Breast epithelium (tissue), 4 donors: ENCODE data around the gene HEXD. TPM values are rescaled to one million over a fixed set of nuclear protein-coding genes. Genes with fewer than 3 reads are reported as not detected.

Source experiments
- DNase-seq, 2 donors: peaks; one replicate each; pipeline ENCODE4 v3.0.0-alpha.2; 2019; ENCODE audit warnings: low spot score in 2 of 2
- H3K27ac ChIP-seq, 2 donors: fragments of 200-600 bp; sonication (generic) in 1 of 2; one replicate each; pipeline ENCODE4 v1.5.1; 2016 to 2019; ENCODE audit warnings: mild to moderate bottlenecking in 1 of 2
- H3K27me3 ChIP-seq, 2 donors: fragments of 200-600 bp; sonication (generic) in 1 of 2; one replicate each; pipeline versions ENCODE4 v1.5.1 to v1.6.0; 2017 to 2019; ENCODE audit warnings: control low read depth in 1 of 2, mild to moderate bottlenecking in 1 of 2
- H3K36me3 ChIP-seq: fragments of 200-600 bp; one replicate; pipeline ENCODE4 v1.5.1; 2019
- H3K4me1 ChIP-seq, 2 donors: fragments of 200-600 bp; sonication (generic); one replicate each; pipeline ENCODE4 v1.5.1; 2016 to 2019; ENCODE audit warnings: control low read depth in 1 of 2
- H3K4me3 ChIP-seq, 3 donors: fragments of 200-600 bp; sonication (generic); 1 replicate in 2 of 3; 2 replicates in 1 of 3; pipeline ENCODE4 v1.5.1; 2016 to 2019; ENCODE audit warnings: mild to moderate bottlenecking in 3 of 3, moderate library complexity in 2 of 3
- H3K9me3 ChIP-seq, 2 donors: fragments of 200-600 bp; sonication (generic) in 1 of 2; one replicate each; pipeline ENCODE4 v1.5.1; 2016 to 2019; ENCODE audit warnings: control low read depth in 1 of 2
- POLR2A ChIP-seq: fragments of 450-650 bp; IDR thresholded peaks from one replicate; pipeline ENCODE4 v1.6.1; 2016; ENCODE audit warnings: antibody characterized with exemption, mild to moderate bottlenecking, moderate library complexity
- POLR2AphosphoS5 ChIP-seq, 3 donors: sonication (generic); formaldehyde crosslinking; IDR thresholded peaks; one replicate each; pipeline ENCODE4 v1.6.1; 2017; ENCODE audit warnings: antibody characterized with exemption in 3 of 3
- intact Hi-C: fragments of 100-400 bp; cut with DNase I; formaldehyde crosslinking; loops from one replicate; pipeline ENCODE4 v1.15.1; 2023; ENCODE audit warnings: low total_unique reads
- total RNA-seq, 3 donors: library from RNA; depleted of rRNA; stranded (reverse); fragments of >200 nt; gene quantifications; one replicate each; pipeline ENCODE4 v1.1.0, GENCODE V29; 2016
- TF ChIP-seq, protein P1 (sequence below), 3 donors: fragments of 450-650 bp; IDR thresholded peaks; one replicate each; pipeline ENCODE4 v1.5.1; 2016 to 2017; ENCODE audit warnings: antibody characterized with exemption in 3 of 3, mild to moderate bottlenecking in 3 of 3, moderate library complexity in 3 of 3

The HEXD gene
- total RNA-seq, 3 donors from 2014 or later = 48.2 to 157 (median 68.2) TPM

DNA sequence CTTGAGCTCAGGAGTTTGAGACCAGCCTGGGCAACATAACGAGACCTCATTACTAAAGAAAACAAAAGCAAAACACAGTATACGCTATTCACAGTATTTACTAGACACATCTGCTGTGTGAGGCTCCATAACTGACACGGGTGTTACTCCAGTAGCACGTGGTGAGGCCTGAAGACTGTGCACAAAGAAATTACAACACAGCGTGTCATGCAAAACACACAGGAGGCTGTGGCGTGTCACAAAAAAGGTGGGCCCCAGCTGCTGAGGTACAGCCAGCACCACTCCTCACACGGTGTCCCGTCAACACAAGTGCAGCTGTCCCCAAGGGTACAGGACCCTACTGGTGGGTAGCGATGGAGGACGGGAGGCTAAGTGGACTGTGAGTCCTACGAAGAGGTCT is 29.7 kb downstream of the HEXD start:
- TF ChIP-seq POLR2AphosphoS5 (IDR thresholded peaks at IDR 0.05) (no peak), POLR2A (no peak)
- TF ChIP-seq, protein P1, sequence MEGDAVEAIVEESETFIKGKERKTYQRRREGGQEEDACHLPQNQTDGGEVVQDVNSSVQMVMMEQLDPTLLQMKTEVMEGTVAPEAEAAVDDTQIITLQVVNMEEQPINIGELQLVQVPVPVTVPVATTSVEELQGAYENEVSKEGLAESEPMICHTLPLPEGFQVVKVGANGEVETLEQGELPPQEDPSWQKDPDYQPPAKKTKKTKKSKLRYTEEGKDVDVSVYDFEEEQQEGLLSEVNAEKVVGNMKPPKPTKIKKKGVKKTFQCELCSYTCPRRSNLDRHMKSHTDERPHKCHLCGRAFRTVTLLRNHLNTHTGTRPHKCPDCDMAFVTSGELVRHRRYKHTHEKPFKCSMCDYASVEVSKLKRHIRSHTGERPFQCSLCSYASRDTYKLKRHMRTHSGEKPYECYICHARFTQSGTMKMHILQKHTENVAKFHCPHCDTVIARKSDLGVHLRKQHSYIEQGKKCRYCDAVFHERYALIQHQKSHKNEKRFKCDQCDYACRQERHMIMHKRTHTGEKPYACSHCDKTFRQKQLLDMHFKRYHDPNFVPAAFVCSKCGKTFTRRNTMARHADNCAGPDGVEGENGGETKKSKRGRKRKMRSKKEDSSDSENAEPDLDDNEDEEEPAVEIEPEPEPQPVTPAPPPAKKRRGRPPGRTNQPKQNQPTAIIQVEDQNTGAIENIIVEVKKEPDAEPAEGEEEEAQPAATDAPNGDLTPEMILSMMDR (IDR thresholded peaks at IDR 0.05) = no peak
- Histone ChIP-seq H3K27ac (no peak overlapping the region), H3K4me1 (peaks cover 16 to 25% of the 10 kb centered on the region in 2 donors), H3K36me3 (no peaks in the 10 kb centered on the region), H3K9me3 (no peaks in the 10 kb centered on the region), H3K27me3 (no peaks in the 10 kb centered on the region), H3K4me3 (no peak overlapping the region)
- DNase-seq = no peak
- intact Hi-C loops = no loop called here

DNA sequence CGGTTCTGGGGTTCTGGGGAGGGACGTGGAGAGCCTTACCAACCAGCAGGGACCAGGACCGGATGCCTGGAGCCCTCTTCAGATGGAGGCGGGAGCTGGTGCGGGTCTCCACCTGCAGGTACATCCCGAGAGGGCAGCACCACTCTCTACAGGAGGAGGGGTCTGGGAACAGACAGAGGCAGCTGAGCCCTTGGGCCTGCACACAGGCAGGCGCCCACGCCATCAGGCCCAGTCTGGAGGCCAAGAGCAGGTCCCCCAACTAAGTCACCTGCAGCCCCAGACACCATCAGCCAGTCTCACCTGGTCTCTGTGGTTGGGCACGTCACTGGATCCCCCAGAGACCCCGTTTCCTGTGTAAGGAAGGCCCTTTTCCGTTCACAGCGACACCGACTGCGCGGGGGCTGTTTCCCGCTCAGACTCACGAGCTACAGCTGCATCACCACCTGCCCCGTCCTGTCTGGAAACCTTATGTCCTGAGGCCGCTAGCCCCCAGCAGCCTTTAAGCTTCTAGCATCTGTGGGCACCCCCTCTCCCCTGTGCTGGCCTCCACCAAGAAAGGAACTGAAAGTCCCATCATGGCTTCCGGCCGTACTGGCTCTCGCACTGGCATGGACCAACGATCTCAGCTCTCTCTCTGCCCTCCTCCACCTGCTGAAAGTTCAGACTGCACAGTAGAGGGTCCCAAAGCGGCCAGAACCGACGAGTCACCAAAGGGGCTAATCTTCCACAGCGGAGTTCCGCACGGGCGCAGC is 31.2 kb downstream of the HEXD start:
- Histone ChIP-seq H3K27ac (peak overlapping the region; percentile 87 to 91), H3K36me3 (no peaks in the 10 kb centered on the region), H3K9me3 (no peaks in the 10 kb centered on the region), H3K4me3 (peak overlapping the region; percentile 79 to 97 (median 82)), H3K4me1 (peaks cover 16 to 25% of the 10 kb centered on the region in 2 donors), H3K27me3 (no peaks in the 10 kb centered on the region)
- intact Hi-C loops = no loop called here
- TF ChIP-seq POLR2A (no peak), POLR2AphosphoS5 (IDR thresholded peaks at IDR 0.05) (peak in 1 of 3 donors; percentile 40)
- TF ChIP-seq, protein P1 (IDR thresholded peaks at IDR 0.05) = no peak
- DNase-seq = no peak

DNA sequence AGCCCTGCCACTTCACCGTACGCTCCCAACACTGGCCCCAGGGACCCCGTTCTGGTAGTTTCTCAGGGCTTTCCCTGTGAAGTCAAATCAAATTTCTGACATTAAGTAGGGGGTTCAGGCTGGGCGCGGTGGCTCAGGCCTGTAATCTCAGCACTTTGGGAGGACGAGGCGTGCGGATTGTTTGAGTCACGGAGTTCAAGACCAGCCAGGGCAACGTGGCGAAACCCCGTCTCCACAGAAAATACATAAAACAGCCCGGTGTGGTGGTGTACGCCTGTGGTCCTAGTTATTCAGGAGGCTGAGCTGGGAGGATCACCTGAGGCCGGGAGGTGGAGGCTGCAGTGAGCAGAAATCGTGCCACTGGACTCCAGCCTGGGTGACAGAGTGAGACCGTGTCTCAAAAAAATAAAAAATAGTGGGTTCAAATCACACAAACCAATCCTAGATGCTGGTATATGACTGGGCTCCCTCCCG is 31.8 kb downstream of the HEXD start:
- H3K36me3 ChIP-seq = no peaks in the 10 kb centered on the region
- H3K4me1 ChIP-seq = peaks cover 16 to 20% of the 10 kb centered on the region in 2 donors
- intact Hi-C loops = no loop called here
- TF ChIP-seq, protein P1 (IDR thresholded peaks at IDR 0.05) = no peak
- TF ChIP-seq POLR2A = no peak
- no peak for TF ChIP-seq POLR2AphosphoS5 (IDR thresholded peaks at IDR 0.05)
- peak overlapping the region; percentile 87 to 91 for H3K27ac ChIP-seq
- no peaks in the 10 kb centered on the region for H3K27me3 ChIP-seq
- H3K9me3 ChIP-seq = no peaks in the 10 kb centered on the region
- peak overlapping the region; percentile 79 to 97 (median 82) for H3K4me3 ChIP-seq
- DNase-seq = no peak

DNA sequence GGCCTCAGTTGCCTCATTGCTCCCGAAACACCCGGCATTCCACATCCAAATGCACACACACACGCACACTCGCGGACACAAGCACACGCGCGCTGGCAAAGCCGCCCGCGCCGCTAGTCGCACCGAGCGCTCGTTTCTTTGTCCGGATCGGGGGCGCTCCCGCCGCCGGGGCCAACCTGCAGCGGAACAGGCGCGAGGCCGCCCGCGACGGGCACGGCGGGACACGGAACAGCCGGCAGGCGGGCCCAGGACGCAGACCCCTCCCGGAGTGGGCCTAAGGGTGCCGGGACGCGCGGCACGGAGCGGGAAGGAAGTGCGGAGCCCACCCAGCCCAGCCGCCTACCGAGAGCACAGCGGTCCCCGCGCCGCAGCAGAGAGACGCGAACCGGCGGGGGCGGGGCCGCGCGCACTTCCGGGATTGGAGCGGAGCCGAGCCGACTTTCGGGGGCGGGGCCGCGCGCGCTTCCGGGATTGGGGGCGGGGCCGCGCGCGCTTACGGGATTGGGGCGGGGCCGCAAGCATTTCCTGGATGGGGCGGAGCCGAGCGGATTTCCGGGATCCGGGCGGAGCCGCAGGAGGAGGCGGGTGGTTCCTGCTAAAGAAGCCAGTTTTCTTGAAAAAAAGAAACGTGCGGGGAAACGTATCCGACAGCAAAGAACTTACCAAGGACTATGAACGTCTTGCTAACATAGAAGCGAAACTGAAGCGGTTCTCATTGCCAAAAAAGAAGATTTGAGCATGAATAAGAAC is 32.4 kb downstream of the HEXD start, which contains the start of gene CYBC1:
Gene CYBC1, minus strand, starts transcription at position 396 of the 750 bp plus-strand sequence. CDS start 1,498 bp downstream, outside the sequence.
- Histone ChIP-seq H3K36me3 (no peaks in the 10 kb centered on the region), H3K4me3 (peak within 1 kb of the TSS; percentile 79 to 97 (median 82)), H3K4me1 (peaks cover 14 to 16% of the 10 kb centered on the region in 2 donors), H3K9me3 (no peaks in the 10 kb centered on the region), H3K27me3 (no peaks in the 10 kb centered on the region), H3K27ac (peak within 1 kb of the TSS; percentile 87 to 91)
- DNase-seq = peak; percentile 87 to 92
- intact Hi-C loops = no loop called here
- TF ChIP-seq POLR2A (peak; percentile 79), POLR2AphosphoS5 (IDR thresholded peaks at IDR 0.05) (peak; percentile 84 to 94 (median 93))
- TF ChIP-seq, protein P1 (IDR thresholded peaks at IDR 0.05) = peak in 1 of 3 donors; percentile 6
